HepG2 (cell line): ENCODE data around the gene GLDC. TPM values are rescaled to one million over a fixed set of nuclear protein-coding genes. Genes with fewer than 3 reads are reported as not detected.

Source experiments
- ATAC-seq: fragments of 200-7000 bp; cut with Tn5 transposase; 3 replicates; pipeline ENCODE4 v1.9.1; 2020; ENCODE audit warnings: mild to moderate bottlenecking, moderate library complexity
- BruUV-seq: library from RNA; stranded (reverse); fragments of 400-500 nt; replicated peaks from 2 replicates; lab custom pipeline; 2021; lab: Mats Ljungman, UMichigan
- CTCF ChIA-PET: fragments of 300-600 bp; formaldehyde crosslinking; extraction: SDS; loops from one replicate; lab custom pipeline; 2021; ENCODE audit warnings: low total read pairs, inconsistent platforms, low intra/inter-chr PET ratio; lab: Yijun Ruan, JAX
- POLR2A ChIA-PET: fragments of 350-600 bp; sonication (Branson Sonifier 250); formaldehyde crosslinking; loops from one replicate; lab custom pipeline; 2020; ENCODE audit warnings: antibody characterized with exemption, inconsistent platforms; lab: Yijun Ruan, JAX
- DNase-seq: peaks from one replicate; pipeline ENCODE4 v3.0.0-alpha.2; 2015; ENCODE audit warnings: low spot score
- FAIRE-seq: peaks from 3 replicates; lab custom pipeline; 2011; peaks lifted over from hg19 to GRCh38; lab: Jason Lieb, UNC
- H2AFZ ChIP-seq: one replicate; pipeline ENCODE4 v1.6.1; 2011; ENCODE audit warnings: low read length, inconsistent platforms
- H3K27ac ChIP-seq: fragments of 300-600 bp; 3 replicates; pipeline ENCODE4 v1.8.0; 2011; ENCODE audit warnings: mixed run types, mild to moderate bottlenecking, mixed read lengths, low read length, inconsistent platforms; ENCODE audit not compliant: insufficient read depth; ENCODE audit errors: extremely low read length
- H3K27me3 ChIP-seq, 2 experiments: fragments of 200-600 bp in 1 of 2; 2 replicates in 1 of 2; 3 replicates in 1 of 2; pipeline versions ENCODE4 v1.6.0 to v1.8.0; 2011; ENCODE audit warnings: low read length in 2 of 2, mild to moderate bottlenecking in 2 of 2, moderate library complexity in 2 of 2, inconsistent platforms in 1 of 2; ENCODE audit not compliant: insufficient read depth in 2 of 2, control insufficient read depth in 1 of 2
- H3K36me3 ChIP-seq, 2 experiments: fragments of 200-600 bp in 1 of 2; replicated peaks in 1 of 2; 2 replicates in 1 of 2; 3 replicates in 1 of 2; pipeline versions ENCODE4 v1.5.1 to v1.8.0; 2011; ENCODE audit warnings: low read length in 2 of 2, inconsistent platforms in 1 of 2; ENCODE audit not compliant: insufficient read depth in 2 of 2, control insufficient read depth in 1 of 2
- H3K4me1 ChIP-seq: 2 replicates; pipeline ENCODE4 v1.5.1; 2012; ENCODE audit warnings: low read length, inconsistent platforms; ENCODE audit not compliant: insufficient read depth
- H3K4me2 ChIP-seq: 2 replicates; pipeline ENCODE4 v1.6.0; 2011; ENCODE audit warnings: low read depth, low read length, inconsistent platforms
- H3K4me3 ChIP-seq, 3 experiments: fragments of 200-600 bp in 1 of 3; sonication (generic), shearing (Covaris generic) in 1 of 3; replicated peaks in 1 of 3; 2 replicates each; pipeline ENCODE4 v1.5.1; 2011 to 2016; ENCODE audit warnings: low read length in 3 of 3, inconsistent platforms in 2 of 3, low read depth in 2 of 3, mild to moderate bottlenecking in 2 of 3, control low read depth in 1 of 3, mixed read lengths in 1 of 3; ENCODE audit not compliant: insufficient read depth in 1 of 3
- H3K79me2 ChIP-seq: one replicate; pipeline ENCODE4 v1.6.1; 2011; ENCODE audit warnings: low read length, inconsistent platforms; ENCODE audit not compliant: insufficient read depth
- H3K9ac ChIP-seq: 2 replicates; pipeline ENCODE4 v1.6.0; 2011; ENCODE audit warnings: mild to moderate bottlenecking, low read depth, low read length, inconsistent platforms; ENCODE audit not compliant: insufficient read depth
- H3K9me3 ChIP-seq: 2 replicates; pipeline ENCODE4 v1.5.1; 2012; ENCODE audit warnings: mild to moderate bottlenecking, low read length
- H4K20me1 ChIP-seq: 2 replicates; pipeline ENCODE4 v1.6.0; 2011; ENCODE audit warnings: inconsistent platforms, mild to moderate bottlenecking, low read length, moderate library complexity; ENCODE audit not compliant: insufficient read depth
- CEBPB ChIP-seq: IDR thresholded peaks from 2 replicates; pipeline ENCODE4 v1.6.1; 2011; ENCODE audit warnings: low read depth, low read length, improper control_type of control experiment, borderline replicate concordance
- CEBPG ChIP-seq: IDR thresholded peaks from 2 replicates; pipeline ENCODE4 v1.6.1; 2016
- CENPT ChIP-seq: sonication (generic); formaldehyde crosslinking; IDR thresholded peaks from 2 replicates; pipeline ENCODE4 v1.8.0; 2022; ENCODE audit warnings: low read depth, mild to moderate bottlenecking, moderate library complexity, missing genetic modification reagents
- GATA4 ChIP-seq: sonication (generic); IDR thresholded peaks from 2 replicates; pipeline ENCODE4 v1.6.1; 2016; ENCODE audit warnings: antibody characterized with exemption, low read depth, borderline replicate concordance
- NCOA1 ChIP-seq: sonication (generic); formaldehyde crosslinking; IDR thresholded peaks from 2 replicates; pipeline ENCODE4 v1.9.0; 2021; ENCODE audit warnings: missing genetic modification reagents
- U2AF2 ChIP-seq: fragments of 200-400 bp; formaldehyde crosslinking; IDR thresholded peaks from 2 replicates; pipeline ENCODE4 v1.6.1; 2017; ENCODE audit warnings: low read depth, mild to moderate bottlenecking, low read length
- ZBTB33 ChIP-seq: sonication (generic); formaldehyde crosslinking; IDR thresholded peaks from 2 replicates; pipeline ENCODE4 v1.4.0; 2020; ENCODE audit warnings: missing genetic modification reagents
- ZNF407 ChIP-seq: sonication (generic); formaldehyde crosslinking; IDR thresholded peaks from one replicate; pipeline ENCODE4 v1.5.1; 2020; ENCODE audit warnings: mild to moderate bottlenecking, missing genetic modification reagents; ENCODE audit errors: not compliant biosample characterization
- ZNF737 ChIP-seq: sonication (generic); formaldehyde crosslinking; IDR thresholded peaks from 2 replicates; pipeline ENCODE4 v1.5.0; 2020; ENCODE audit warnings: missing genetic modification reagents, mild to moderate bottlenecking, borderline replicate concordance
- ZSCAN30 ChIP-seq: sonication (generic); formaldehyde crosslinking; IDR thresholded peaks from 2 replicates; pipeline ENCODE4 v1.5.0; 2020; ENCODE audit warnings: mild to moderate bottlenecking, missing genetic modification reagents
- WGBS: methylation state at CpG from one replicate; pipeline ENCODE4 v1.1.6; 2017; ENCODE audit warnings: low lambda C conversion rate; 5-methylcytosine and 5-hydroxymethylcytosine counted together
- in situ Hi-C: cut with HindIII; loops from 2 replicates; pipeline ENCODE4 v1.10.0; 2017; ENCODE audit warnings: low pct_unique_long_range_greater_than_20kb; ENCODE audit not compliant: extremely low pct_ligation_motif_present
- intact Hi-C: fragments of 100-400 bp; cut with micrococcal nuclease; formaldehyde crosslinking; loops from one replicate; pipeline ENCODE4 v1.10.0; 2022; ENCODE audit not compliant: unreplicated experiment
- polyA plus RNA-seq, 8 experiments: library from polyadenylated mRNA; depleted of rRNA in 3 of 8; stranded (reverse) in 7 of 8; unstranded in 1 of 8; fragments of >200 nt; fragmentation: Illumina TruSeq in 4 of 8; extraction: Trizol in 4 of 8; gene quantifications; 2 replicates each; pipeline versions ENCODE4 v1.2.1 to v1.2.3, GENCODE V29; 2011 to 2016; ENCODE audit warnings: low read depth in 4 of 8, missing spikeins in 1 of 8, mixed read lengths in 1 of 8; ENCODE audit not compliant: insufficient read depth in 1 of 8
- total RNA-seq, 5 experiments: library from RNA; depleted of rRNA; stranded (reverse); fragments of >200 nt; fragmentation: Illumina TruSeq; extraction: Trizol; gene quantifications; 2 replicates each; pipeline ENCODE4 v1.2.3, GENCODE V29; 2016; ENCODE audit warnings: low read depth in 1 of 5

Gene GLDC
- total and polyA plus RNA-seq, 2 of the 13 experiments (the other 11 are each of a cell fraction or from before 2014, with no cell fraction given), result 59.3 to 115 TPM

GRCh38 chr9:6680797-6681146 lies 35.2 kb upstream of the GLDC start (continued):
- peak; percentile 44 for TF ChIP-seq ZNF407 (CRISPR knock-in tag)
- no peak for TF ChIP-seq CENPT (CRISPR knock-in tag)
- peak; percentile 19; the same call in 1 of the 2 replicates for TF ChIP-seq ZNF737
- TF ChIP-seq NCOA1 (CRISPR knock-in tag), result peak; percentile 71

GRCh38 chr9:6677803-6678202 lies 32.3 kb upstream of the GLDC start:
- Histone ChIP-seq H3K4me3 (no peak overlapping the region), H3K9ac (no peak overlapping the region), H3K9me3 (no peaks in the 10 kb centered on the region), H3K36me3 (no peaks in the 10 kb centered on the region), H3K4me2 (no peak overlapping the region), H3K4me1 (peaks cover 79% of the 10 kb centered on the region), H2AFZ (no peak overlapping the region), H4K20me1 (no peaks in the 10 kb centered on the region), H3K27me3 (no peaks in the 10 kb centered on the region), H3K27ac (no peak overlapping the region), H3K79me2 (peaks cover 11% of the 10 kb centered on the region)
- TF ChIP-seq CEBPB (peak; percentile 62; the same call in 1 of the 2 replicates), CEBPG (CRISPR knock-in tag) (peak; percentile 69), ZSCAN30 (no peak), GATA4 (no peak), U2AF2 (no peak), ZBTB33 (CRISPR knock-in tag) (0 out of 2 replicates have a peak, but pooled peaks have one; percentile 45)
- POLR2A ChIA-PET, result interaction anchor here (0.7 to 3.4 kb wide), 2 partner anchors 9 to 13 kb away, joined by 3 to 14 read pairs; no protein-coding TSS in a partner anchor
- ATAC-seq, result no peak
- WGBS, result 72% methylated on average over 7 of the region's 7 CpGs
- CTCF ChIA-PET, result no interaction called here
- DNase-seq, result no peak
- no peak for FAIRE-seq
- intact Hi-C loops (no loop called here), in situ Hi-C loops (loop anchor here (25.0 kb wide), 1 partner anchor 316 kb away; no protein-coding TSS in a partner anchor)
- BruUV-seq, result no TSS peak
